GM19395 (cell line): ENCODE data around the gene CDC42BPG.
"Not testable (repeated sequence)": the region's sequence is repeated elsewhere in the genome, so short reads cannot be mapped to it uniquely, and the experiment has no call there.

Source experiments
- ATAC-seq: cut with Tn5 transposase; IDR thresholded peaks from one replicate; pipeline ENCODE4 v1.9.1; 2021; ENCODE audit warnings: mild to moderate bottlenecking, moderate library complexity; ENCODE audit not compliant: unreplicated experiment

CDC42BPG gene

GRCh38 chr11:64837887-64838351 is 6.5 kb downstream of the CDC42BPG start:
- no peak for ATAC-seq

- no peak for ATAC-seq
These were observed 7.9 kb downstream of the CDC42BPG start for GRCh38 chr11:64836448-64837072.

- no peak for ATAC-seq
These were observed 8.6 kb downstream of the CDC42BPG start for GRCh38 chr11:64835616-64836447.

- no peak for ATAC-seq
These were observed 9.5 kb downstream of the CDC42BPG start for GRCh38 chr11:64834723-64835615.

- ATAC-seq, result no peak
These were observed 10.3 kb downstream of the CDC42BPG start for GRCh38 chr11:64834031-64834722.

GRCh38 chr11:64833509-64833908 is 10.9 kb downstream of the CDC42BPG start:
- ATAC-seq, result no peak

- no peak for ATAC-seq
These were observed 11.3 kb downstream of the CDC42BPG start for GRCh38 chr11:64833198-64833502.

GRCh38 chr11:64832467-64833197 is 11.8 kb downstream of the CDC42BPG start:
- no peak for ATAC-seq

- ATAC-seq, result no peak
These were observed 13.0 kb downstream of the CDC42BPG start for GRCh38 chr11:64831411-64831891.

GRCh38 chr11:64829536-64830251 is 14.8 kb downstream of the CDC42BPG start:
- ATAC-seq, result no peak

GRCh38 chr11:64827451-64827839 is 17.0 kb downstream of the CDC42BPG start:
- no peak for ATAC-seq

- ATAC-seq, result no peak
These were observed 17.6 kb downstream of the CDC42BPG start for GRCh38 chr11:64826578-64827450.

GRCh38 chr11:64826062-64826461 is 18.4 kb downstream of the CDC42BPG start:
- no peak for ATAC-seq

- no peak for ATAC-seq
These were observed 20.8 kb downstream of the CDC42BPG start for GRCh38 chr11:64823568-64824119.

- no peak for ATAC-seq
These were observed 27.0 kb downstream of the CDC42BPG start for GRCh38 chr11:64817476-64817875.

GRCh38 chr11:64815433-64815832 is 29.0 kb downstream of the CDC42BPG start:
- ATAC-seq, result not testable (repeated sequence)

GRCh38 chr11:64814712-64815187 is 29.7 kb downstream of the CDC42BPG start:
- ATAC-seq, result peak; percentile 55

GRCh38 chr11:64813826-64814225 is 30.6 kb downstream of the CDC42BPG start:
- no peak for ATAC-seq
